RCC 7860 (cell line): ENCODE measurements around the gene GLB1L2.

Experiments used
- DNase-seq: peaks from one replicate; pipeline ENCODE4 v3.0.0-alpha.2; 2015; ENCODE audit warnings: low spot score
- FAIRE-seq: peaks from 2 replicates; lab custom pipeline; 2012; peaks lifted over from hg19 to GRCh38; lab: Jason Lieb, UNC

Gene GLB1L2

DNA sequence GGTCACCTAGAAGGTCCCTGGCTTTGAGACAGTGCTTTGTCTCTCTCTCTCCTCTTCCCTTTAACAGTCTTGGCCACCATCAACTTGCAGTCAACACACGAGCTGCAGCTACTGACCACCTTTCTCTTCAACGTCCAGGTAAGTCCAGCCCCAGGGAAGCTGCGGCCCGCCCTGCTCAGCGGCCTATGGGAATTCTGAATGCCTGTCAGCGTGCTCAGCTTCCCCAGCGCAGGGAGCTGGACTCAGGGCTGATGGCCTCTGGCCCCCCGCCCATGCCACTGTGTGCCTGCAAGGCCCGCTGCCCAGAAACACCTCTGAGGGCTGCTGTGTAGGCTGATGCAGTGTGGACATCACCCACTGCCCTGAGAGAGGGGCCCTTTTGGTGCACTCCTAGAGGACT lies 32.5 kb downstream of the GLB1L2 start:
- DNase-seq (no peak), FAIRE-seq (no peak)

DNA sequence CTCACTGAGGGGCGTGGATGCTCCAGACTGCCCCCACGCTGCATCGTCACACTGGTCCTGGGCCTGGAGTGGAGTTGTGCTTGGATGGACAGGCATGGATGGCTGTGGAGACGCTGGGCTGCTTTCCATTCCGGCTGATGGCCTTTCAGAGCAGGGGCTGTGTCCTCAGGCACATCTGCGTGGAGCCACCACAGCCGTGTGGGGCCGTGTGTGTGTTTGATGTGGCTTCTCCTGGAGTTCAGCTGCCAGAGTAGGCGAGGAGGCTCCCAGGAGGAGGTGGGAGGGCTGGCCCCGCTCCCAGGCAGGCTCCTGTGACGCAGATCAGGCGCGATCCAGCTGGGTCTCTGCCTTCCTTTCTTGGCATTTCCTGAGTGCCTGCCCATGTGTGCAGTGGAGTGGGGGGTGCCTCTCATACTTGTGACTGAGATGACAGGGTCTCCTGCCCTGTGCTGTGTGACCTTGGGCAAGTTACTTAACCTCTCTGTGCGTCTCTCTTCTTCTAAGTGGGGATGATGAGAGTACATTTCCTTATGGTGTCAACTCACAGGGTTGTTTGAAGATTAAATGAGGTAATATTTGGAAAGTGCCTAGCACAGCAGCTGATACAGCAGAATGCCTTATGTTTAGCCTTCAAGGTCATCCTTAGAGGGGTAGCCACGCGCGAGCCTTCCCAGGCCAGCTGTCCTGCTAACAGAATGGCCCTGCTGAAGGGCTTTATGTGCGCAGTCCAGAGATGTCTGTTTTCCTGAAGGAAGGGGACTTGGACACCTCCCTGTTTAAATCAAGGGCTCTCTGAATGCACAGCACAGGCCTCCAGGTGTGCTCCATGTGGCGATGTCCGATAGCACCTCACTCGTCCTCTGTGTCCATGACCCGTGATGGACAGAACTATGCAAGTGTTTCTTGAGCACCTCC lies 33.5 kb downstream of the GLB1L2 start:
- DNase-seq (no peak), FAIRE-seq (no peak)

DNA sequence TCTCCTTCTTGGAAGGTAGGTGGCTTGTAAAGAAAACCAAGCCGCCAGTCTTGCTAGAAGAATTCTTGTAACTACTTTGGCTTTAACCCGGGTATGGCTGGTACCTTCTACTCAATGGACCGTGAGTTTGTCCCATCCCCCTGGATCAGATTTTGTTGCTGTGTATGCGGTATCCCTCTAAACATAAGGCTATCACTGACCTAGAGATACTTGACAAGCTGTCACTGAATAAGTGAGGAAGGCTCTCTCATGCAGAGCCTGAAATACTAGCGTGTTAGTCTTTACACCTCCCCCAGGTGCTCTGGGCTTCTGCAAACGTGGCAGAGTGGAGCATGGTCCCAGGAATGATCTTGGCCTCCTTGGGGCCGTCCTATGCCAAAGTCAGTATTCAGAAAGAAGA lies 34.5 kb downstream of the GLB1L2 start:
- DNase-seq = no peak
- FAIRE-seq = no peak

DNA sequence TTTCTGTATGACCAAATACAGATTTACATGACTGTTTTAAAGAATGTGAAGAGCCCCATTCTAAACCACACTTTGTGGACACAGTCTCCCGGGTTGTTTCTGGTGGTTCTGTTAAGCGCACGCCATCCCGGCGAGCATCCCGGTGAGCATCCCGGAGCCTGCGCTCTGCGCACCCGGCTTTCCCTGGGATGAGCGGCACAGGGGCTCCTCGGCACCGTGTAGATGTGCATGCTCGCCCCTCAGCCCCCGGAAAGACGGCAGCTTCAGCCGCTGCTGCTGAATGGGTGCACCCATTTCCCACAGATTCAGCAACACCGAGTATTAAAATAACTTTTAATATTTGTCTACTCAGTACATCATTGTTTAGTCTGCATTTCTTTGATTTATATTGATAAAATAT lies 36.0 kb downstream of the GLB1L2 start:
- FAIRE-seq (no peak), DNase-seq (no peak)

DNA sequence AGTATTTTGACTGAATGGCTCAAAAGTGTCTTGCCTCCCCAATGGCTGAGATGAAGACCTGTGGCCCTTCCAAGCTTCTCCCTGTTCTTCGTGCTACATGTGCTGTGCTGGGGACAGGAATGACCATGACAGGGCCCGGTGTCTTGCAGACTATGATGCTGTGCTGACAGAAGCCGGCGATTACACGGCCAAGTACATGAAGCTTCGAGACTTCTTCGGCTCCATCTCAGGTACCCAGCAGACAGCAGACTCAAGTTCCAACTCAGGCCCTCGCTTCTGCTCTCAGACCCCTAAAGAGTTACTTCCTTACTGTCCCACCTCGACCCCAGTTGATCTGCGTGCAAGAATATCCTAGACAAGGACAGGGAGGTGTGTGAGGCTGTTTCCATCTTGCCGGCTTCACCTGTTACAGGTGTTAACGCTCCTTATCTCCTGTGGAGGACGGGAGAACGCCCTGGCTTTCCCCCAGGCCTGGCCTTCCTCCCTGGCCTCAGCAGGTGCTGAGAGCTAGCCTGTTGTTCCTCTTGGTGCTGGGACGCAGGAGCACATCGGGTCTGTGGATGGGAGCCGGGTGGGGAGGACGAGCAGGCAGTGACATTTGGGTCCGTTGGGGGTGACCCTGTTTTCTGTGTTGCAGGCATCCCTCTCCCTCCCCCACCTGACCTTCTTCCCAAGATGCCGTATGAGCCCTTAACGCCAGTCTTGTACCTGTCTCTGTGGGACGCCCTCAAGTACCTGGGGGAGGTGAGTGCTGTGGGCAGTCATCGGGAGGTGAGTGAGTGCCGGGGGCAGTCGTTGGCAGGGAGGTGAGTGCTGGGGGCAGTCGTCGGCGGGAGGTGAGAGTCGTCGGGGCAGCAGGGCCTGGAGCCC lies 38.1 kb downstream of the GLB1L2 start:
- DNase-seq = no peak
- FAIRE-seq = no peak

DNA sequence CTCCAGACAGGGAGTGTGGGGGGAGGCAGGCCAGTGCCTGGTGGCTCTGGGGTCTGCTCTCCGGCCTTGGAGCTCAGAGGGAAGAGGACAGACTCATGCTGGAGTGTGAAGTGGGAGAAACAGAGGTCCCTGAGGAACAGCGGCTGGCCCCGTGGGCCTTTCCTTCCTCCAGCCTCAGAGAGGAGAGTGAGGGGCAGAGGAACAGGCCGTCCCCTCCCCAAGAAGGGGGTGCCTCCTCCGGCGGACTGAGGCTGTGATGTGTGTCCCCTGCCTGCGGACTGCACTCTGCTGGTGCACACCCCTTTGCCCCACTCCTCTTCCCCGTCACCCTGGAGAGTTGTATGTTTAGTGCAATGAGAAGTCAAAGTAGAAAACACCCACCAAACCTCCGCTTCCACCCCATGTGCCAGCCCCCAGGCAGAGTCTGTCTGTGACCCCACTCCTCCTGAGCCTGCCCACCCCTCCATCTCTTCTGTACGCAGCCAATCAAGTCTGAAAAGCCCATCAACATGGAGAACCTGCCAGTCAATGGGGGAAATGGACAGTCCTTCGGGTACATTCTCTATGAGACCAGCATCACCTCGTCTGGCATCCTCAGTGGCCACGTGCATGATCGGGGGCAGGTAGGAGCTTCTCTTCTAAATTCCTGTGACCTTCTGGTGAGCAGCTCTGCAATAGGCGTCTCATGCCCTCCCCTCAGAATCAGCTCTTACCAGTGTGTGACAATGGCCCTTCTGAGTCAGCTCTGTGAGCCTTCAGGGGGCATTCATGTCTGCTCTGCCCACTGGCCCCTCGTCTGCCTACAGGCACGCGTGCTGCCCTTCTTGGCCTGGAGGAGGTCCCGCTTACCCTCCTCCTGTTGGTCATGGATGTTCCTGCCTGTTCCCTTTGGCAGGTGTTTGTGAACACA lies 39.0 kb downstream of the GLB1L2 start:
- DNase-seq (no peak), FAIRE-seq (no peak)

DNA sequence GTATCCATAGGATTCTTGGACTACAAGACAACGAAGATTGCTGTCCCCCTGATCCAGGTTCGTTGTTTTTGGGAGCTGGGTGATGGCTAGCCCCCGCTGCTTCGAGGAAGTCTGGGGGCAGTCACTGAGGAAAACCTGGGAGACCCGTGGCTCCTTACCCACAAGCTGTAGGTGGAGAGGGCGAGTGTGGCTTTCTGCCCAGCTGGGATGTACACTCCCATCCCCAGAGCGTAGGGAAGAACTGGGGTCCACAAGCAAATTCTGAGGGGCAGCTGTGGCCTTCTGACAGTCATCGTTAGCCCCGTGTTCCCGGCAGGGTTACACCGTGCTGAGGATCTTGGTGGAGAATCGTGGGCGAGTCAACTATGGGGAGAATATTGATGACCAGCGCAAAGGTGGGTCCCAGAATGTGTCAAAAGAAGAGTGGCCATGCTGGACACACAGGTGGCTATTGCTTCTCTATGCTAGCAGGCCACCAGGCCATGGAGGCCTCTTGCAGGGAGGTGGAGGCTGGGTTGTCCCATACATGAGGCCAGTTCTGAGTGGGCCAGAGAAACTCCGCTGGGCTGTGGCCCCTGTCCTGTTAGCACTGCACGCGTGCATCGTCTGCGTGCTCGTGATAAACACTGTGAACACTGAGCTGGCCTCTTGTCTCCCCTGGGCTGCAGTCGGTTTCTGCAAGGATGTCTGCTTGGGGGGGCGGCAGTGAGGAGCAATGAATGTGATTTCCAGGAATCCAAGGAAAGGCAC lies 39.8 kb downstream of the GLB1L2 start:
- DNase-seq (no peak), FAIRE-seq (no peak)

DNA sequence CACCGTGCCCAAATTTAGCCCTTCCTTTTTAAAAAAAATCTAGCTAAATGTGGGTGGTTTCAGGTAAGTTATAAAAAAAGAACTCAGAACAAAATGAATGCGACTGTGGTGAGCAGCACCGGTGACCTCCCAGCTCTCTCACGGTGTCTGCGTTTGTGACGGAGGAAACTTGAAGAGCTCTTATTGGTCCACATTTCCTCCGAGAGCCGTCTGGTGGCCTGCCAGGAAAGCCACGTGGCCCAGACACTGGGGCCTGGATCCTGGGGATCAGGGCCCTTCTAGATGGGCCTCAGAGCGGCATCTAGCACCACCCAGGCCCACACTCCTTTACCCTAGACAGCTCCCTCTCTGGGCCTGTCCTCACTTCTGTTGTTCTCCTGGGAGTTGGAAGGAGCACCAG lies 40.7 kb downstream of the GLB1L2 start:
- FAIRE-seq (no peak), DNase-seq (no peak)

DNA sequence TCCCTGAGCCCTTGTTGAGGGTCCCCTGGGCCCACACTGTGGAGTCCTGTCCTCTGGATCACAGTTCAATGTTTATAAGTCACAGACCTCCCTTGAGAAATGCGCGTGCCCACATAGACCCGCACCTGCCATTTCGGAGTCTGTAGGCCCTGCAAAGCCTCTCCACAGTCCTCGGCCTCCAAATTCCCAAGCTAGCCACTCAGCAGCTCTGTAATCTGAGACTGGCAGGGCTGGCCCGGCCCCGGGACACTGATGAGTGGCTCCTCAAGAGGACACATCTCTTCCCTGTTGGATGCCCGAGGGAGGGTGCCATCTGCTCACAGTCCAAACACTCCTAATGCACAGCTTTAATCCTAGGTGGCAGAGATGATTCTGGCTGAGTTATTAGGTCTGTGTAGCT lies 41.2 kb downstream of the GLB1L2 start:
- no peak for DNase-seq
- FAIRE-seq = no peak

DNA sequence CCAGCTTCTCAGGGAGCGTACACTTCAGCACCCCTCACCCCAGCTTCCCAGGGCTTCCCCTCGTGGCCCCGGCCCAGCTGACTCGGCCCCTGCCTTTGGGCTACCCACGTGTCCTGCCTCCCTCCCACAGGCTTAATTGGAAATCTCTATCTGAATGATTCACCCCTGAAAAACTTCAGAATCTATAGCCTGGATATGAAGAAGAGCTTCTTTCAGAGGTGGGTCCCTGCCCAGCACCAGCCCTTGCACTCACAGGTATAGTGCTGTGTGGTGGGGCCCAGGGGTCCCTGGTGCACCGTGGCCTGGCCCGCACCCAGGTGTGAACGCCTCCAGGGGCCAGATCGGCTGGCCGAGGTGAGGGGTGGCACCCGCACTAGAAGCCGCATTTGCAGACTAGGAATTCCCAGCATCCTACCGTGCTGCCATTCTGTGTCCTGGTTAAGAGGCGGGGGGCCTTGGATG lies 41.8 kb downstream of the GLB1L2 start:
- no peak for DNase-seq
- no peak for FAIRE-seq

DNA sequence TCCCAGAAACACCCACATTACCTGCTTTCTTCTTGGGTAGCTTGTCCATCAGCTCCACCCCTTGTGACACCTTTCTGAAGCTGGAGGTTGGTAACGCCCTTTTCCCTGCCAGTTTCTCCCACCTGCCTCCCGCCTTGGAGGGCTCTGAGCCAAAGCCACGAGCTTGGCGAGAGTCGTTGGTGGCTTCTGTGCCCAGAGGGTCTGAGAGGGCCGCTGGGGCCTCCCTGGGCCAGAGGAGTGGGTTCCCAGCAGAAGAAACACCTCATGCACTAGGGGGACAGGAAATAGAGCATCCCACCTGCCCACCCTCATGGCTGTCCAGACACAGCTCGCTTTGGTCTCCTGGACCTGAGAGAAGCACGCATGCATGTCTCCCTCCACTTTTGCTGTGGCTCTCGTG lies 42.4 kb downstream of the GLB1L2 start:
- no peak for DNase-seq
- no peak for FAIRE-seq

DNA sequence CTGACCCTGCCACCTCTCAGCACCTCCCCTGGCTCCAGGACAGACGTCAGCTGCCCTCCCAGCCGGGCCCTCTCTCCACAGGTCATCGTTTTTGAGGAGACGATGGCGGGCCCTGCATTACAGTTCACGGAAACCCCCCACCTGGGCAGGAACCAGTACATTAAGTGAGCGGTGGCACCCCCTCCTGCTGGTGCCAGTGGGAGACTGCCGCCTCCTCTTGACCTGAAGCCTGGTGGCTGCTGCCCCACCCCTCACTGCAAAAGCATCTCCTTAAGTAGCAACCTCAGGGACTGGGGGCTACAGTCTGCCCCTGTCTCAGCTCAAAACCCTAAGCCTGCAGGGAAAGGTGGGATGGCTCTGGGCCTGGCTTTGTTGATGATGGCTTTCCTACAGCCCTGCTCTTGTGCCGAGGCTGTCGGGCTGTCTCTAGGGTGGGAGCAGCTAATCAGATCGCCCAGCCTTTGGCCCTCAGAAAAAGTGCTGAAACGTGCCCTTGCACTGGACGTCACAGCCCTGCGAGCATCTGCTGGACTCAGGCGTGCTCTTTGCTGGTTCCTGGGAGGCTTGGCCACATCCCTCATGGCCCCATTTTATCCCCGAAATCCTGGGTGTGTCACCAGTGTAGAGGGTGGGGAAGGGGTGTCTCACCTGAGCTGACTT lies 43.2 kb downstream of the GLB1L2 start:
- no peak for DNase-seq
- FAIRE-seq = no peak

DNA sequence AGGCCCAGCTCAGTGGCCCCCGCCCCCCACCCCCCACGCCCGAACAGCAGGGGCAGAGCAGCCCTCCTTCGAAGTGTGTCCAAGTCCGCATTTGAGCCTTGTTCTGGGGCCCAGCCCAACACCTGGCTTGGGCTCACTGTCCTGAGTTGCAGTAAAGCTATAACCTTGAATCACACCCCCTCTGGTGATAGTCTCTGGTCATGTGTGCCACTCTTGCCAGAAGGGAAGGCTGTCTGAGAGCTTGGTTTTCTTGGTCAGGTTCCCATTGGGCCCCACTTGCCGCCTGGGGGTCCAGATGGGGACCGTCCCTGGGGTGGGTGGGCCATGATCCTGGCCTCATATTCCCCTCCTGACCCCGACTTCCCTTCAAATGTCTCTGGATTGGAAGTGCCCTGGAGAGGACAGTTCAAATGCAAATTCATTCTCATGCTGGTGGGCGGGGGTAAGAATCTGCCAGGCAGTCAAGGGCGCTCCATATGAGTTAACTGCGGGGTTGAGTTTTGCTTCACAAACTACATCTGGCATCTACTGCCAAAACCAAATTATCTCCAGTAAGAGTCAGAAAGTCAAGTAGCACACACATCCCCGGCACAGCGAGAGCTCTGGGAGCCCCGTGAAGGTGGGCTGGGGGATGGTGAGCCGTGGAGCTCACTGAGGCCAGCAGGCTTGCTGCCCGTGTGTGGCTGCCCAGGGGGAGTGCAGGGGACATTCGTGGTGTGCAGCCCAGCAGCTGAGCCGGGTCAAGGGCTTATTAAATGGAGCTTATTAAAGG lies 44.5 kb downstream of the GLB1L2 start:
- FAIRE-seq (no peak), DNase-seq (no peak)

DNA sequence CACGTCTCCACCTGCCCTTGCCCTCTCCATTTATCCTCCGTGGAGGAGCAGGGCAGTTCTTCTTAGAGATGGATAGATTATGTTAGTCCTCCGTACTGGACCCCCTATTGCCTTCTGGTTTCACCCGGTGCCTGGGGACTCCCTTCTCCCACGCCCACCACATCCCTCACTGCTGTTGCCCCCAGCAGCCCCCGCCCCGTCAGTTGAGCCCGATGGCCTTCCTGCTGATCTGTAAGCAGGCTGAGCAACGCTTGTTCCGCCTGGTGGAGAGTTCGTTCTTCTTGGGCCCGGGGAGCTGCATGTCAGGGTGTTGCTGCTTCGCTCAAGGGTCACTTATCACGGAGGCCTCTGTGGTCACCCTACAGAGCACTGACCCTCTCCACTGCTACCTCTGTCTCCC lies 46.1 kb downstream of the GLB1L2 start:
- FAIRE-seq (no peak), DNase-seq (no peak)

DNA sequence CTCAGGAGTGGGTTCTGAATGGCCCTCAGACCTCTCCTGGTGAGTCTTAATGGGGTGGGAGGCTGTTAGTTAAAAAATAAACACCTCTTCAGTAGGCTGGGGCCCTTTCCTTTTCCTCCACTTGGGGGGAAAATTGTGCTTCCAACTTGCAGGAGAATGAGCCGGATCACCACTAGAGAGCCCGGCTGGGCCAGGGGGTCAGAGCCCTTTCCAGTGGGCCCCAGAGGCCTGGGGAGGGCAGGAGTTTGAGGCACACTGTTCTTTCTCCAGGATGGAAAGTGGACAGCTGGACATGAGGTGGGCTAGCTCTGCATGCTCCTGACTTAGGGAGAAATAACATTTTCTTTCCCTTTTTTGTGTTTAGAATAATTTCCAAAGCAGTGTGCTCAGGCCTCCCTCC lies 47.5 kb downstream of the GLB1L2 start:
- no peak for DNase-seq

DNA sequence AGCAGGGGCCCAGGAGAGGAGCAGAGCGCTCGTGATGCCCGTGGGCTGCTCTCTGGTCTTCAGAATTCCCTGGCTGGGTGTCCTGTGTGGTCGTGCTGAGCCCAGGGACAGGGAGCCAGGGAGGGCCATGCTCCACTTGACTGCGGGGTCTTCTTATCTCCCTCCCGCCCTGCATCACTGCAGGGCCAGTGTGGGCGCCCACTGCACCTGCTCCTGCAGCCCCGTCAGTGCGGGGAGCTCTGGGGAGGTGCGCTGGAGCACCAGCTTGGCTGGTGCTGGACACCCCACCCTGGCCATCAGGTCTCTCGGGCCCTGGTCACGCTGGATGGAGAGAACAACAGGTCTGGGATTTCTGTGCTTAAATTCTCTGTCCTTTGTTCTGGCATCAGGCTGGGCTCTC lies 48.4 kb downstream of the GLB1L2 start:
- FAIRE-seq = no peak
- DNase-seq = no peak

More for the DNA sequence above, 47.5 kb downstream of the GLB1L2 start:
- no peak for FAIRE-seq

DNA sequence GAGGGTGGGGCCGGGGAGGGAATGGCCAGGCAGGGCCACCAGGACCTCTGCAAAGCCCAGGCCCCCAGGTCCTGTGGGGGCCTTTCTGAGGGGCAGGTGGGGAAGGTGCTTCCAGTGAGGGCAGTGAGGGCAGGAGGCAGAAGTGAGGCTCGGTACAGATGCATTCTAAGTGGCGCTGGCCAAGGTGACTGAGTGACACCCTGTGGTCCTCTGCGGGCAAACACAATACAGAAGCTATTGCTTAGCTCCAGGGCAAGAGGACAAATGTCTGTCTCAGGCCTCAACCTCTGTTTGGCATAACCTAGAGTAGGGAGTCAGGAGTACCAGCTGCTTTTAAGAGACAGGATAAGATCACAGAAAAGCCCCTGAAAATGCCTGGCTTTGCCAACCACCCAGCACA lies 49.0 kb downstream of the GLB1L2 start:
- DNase-seq (no peak), FAIRE-seq (no peak)

DNA sequence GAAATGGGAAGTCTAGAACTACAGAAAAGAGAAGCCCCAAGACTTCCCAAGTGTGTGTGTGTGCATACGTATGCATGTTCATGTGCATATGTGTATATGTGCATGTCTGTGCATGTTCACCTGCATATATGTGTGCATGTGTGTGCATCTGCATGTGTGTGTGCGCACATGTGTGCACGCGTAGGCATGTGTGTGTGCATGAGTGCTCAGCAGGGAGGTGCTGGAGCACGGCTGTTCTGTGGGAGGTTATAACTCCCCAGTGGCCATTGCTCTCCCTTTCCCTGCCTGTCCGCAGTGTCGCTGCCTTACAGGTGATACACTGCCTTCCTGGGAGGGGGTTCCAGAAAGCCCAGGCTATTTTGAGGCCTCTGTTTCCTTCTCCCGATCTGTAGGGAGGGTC lies 50.5 kb downstream of the GLB1L2 start:
- no peak for DNase-seq
- FAIRE-seq = no peak

DNA sequence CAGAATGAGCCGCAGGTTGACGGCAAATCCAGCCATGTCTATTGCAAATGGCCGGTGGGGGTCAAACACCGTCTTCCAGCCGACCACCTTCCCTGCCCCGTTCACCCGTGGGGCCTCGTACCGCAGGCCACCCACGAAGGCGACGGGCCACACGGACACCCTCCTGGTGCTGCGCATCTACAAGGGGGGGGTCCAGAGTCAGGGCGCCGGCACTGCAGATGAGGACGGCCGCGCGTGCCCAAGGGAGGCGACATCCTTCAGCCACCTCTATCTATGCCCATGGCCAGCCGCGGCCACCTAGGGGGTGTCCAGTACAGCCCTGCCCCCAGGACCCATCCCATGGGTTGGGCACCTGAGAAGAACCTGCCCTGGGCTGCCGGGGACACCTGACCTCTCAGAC lies 51.0 kb downstream of the GLB1L2 start:
- FAIRE-seq (no peak), DNase-seq (no peak)
